MCF 10A (cell line): Measurements from ENCODE around the gene KRT6B. TPM values are rescaled to one million over a fixed set of nuclear protein-coding genes. Genes with fewer than 3 reads are reported as not detected.
"Not testable (repeated sequence)": the region's sequence is repeated elsewhere in the genome, so short reads cannot be mapped to it uniquely, and the experiment has no call there.

Experiments used
- BruUV-seq: library from RNA; stranded (reverse); fragments of 400-500 nt; replicated peaks from 2 replicates; lab custom pipeline; 2021; lab: Mats Ljungman, UMichigan
- CTCF ChIA-PET: fragments of 300-600 bp; sonication (Branson Sonifier 250); formaldehyde crosslinking; extraction: SDS; loops from one replicate; lab custom pipeline; 2021; ENCODE audit warnings: antibody characterized with exemption, inconsistent platforms; lab: Yijun Ruan, JAX
- POLR2A ChIA-PET: fragments of 300-600, 350-650 bp; sonication (Branson Sonifier 250); formaldehyde crosslinking; extraction: SDS; loops from one replicate; lab custom pipeline; 2020; ENCODE audit warnings: antibody characterized with exemption, inconsistent platforms; lab: Yijun Ruan, JAX
- DNase-seq: peaks from one replicate; pipeline ENCODE4 v3.0.0-alpha.2; 2018; ENCODE audit not compliant: unreplicated experiment
- H3K27ac Mint-ChIP-seq: one replicate; pipeline ENCODE4 v1.8.0; 2022; ENCODE audit warnings: mild to moderate bottlenecking, low read depth, mixed read lengths; ENCODE audit not compliant: unreplicated experiment
- H3K27me3 Mint-ChIP-seq: one replicate; pipeline ENCODE4 v1.8.0; 2022; ENCODE audit warnings: mixed read lengths; ENCODE audit not compliant: insufficient read depth, unreplicated experiment
- H3K36me3 Mint-ChIP-seq: one replicate; pipeline ENCODE4 v1.8.0; 2022; ENCODE audit warnings: mild to moderate bottlenecking, moderate library complexity, mixed read lengths; ENCODE audit not compliant: insufficient read depth, unreplicated experiment
- H3K4me1 Mint-ChIP-seq: one replicate; pipeline ENCODE4 v1.8.0; 2022; ENCODE audit warnings: mixed read lengths; ENCODE audit not compliant: insufficient read depth, unreplicated experiment
- H3K4me3 Mint-ChIP-seq: one replicate; pipeline ENCODE4 v1.8.0; 2022; ENCODE audit warnings: mild to moderate bottlenecking, moderate library complexity, mixed read lengths; ENCODE audit not compliant: unreplicated experiment
- H3K9me3 Mint-ChIP-seq: one replicate; pipeline ENCODE4 v1.8.0; 2022; ENCODE audit warnings: mixed read lengths; ENCODE audit not compliant: unreplicated experiment
- CTCF ChIP-seq: fragments of 200-600 bp; IDR thresholded peaks from one replicate; pipeline ENCODE4 v1.8.0; 2022; ENCODE audit warnings: antibody characterized with exemption, mild to moderate bottlenecking; ENCODE audit not compliant: unreplicated experiment
- intact Hi-C: fragments of 100-400 bp; cut with micrococcal nuclease; formaldehyde crosslinking; loops from 2 replicates; pipeline ENCODE4 v1.14.1; 2022
- total RNA-seq: library from RNA; stranded (reverse); gene quantifications from 2 replicates; pipeline ENCODE4 v1.2.3, GENCODE V29; 2022

The KRT6B gene
- total RNA-seq, 1 experiment from 2014 or later, result 3.3 TPM

GRCh38 chr12:52413202-52413601 is 38.7 kb downstream of the KRT6B start:
- TF ChIP-seq CTCF, result no peak
- H3K27ac Mint-ChIP-seq, result peak overlapping the region; percentile 2
- no TSS peak for BruUV-seq
- POLR2A ChIA-PET, result interaction anchor here (0.7 kb wide), 1 partner anchor 42 kb away, joined by 3 read pairs; no protein-coding TSS in a partner anchor
- no peak overlapping the region for H3K4me3 Mint-ChIP-seq
- H3K9me3 Mint-ChIP-seq, result no peaks in the 10 kb centered on the region
- CTCF ChIA-PET, result interaction anchor here (1.0 to 1.2 kb wide), 3 partner anchors 15 to 93 kb away, joined by 4 to 6 read pairs (median 5); no protein-coding TSS in a partner anchor
- H3K36me3 Mint-ChIP-seq, result no peaks in the 10 kb centered on the region
- H3K27me3 Mint-ChIP-seq, result peaks cover 10% of the 10 kb centered on the region
- no peak for DNase-seq
- intact Hi-C loops, result no loop called here
- peaks cover 22% of the 10 kb centered on the region for H3K4me1 Mint-ChIP-seq

DNA sequence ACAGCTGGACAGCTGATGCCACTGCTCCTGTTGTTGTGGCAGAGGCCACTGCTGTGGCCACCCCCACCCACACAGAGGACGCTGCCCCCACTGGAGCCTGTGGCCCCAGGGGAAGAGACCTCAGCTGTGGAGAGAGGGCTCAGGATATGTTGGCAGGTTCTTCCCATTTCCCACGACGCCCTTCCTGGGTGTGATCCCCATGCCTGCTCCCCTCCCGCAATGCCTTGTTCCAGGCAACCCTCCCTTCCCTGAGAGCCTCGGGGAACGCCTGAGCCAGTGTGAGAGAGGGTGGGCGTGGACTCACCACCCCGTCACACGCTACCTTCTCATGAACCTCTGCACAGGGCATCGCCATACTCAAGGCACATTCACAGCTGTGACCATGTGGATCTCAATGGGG is 40.1 kb downstream of the KRT6B start:
- no peaks in the 10 kb centered on the region for H3K36me3 Mint-ChIP-seq
- H3K4me3 Mint-ChIP-seq, result no peak overlapping the region
- no peaks in the 10 kb centered on the region for H3K9me3 Mint-ChIP-seq
- H3K27ac Mint-ChIP-seq, result no peak overlapping the region
- TF ChIP-seq CTCF, result no peak
- CTCF ChIA-PET, result interaction anchor here (1.1 kb wide), 1 partner anchor 14 kb away, joined by 3 read pairs; no protein-coding TSS in a partner anchor
- DNase-seq, result no peak
- no TSS peak for BruUV-seq
- POLR2A ChIA-PET, result interaction anchor here (0.9 to 1.1 kb wide), 2 partner anchors 9 to 11 kb away, joined by 3 to 4 read pairs; no protein-coding TSS in a partner anchor
- H3K27me3 Mint-ChIP-seq, result peaks cover 12% of the 10 kb centered on the region
- H3K4me1 Mint-ChIP-seq, result peaks cover 13% of the 10 kb centered on the region
- intact Hi-C loops, result no loop called here

- POLR2A ChIA-PET, intact Hi-C loops, BruUV-seq, H3K4me1 Mint-ChIP-seq, H3K36me3 Mint-ChIP-seq, DNase-seq, H3K4me3 Mint-ChIP-seq, H3K27ac Mint-ChIP-seq, H3K9me3 Mint-ChIP-seq: not testable (repeated sequence)
- peaks cover 12% of the 10 kb centered on the region for H3K27me3 Mint-ChIP-seq
- CTCF ChIA-PET, result interaction anchor here (0.6 kb wide), 1 partner anchor 726 kb away, joined by 3 read pairs; no protein-coding TSS in a partner anchor
These were observed 41.2 kb downstream of the KRT6B start for GRCh38 chr12:52410589-52411248.

GRCh38 chr12:52407918-52408317 is 44.0 kb downstream of the KRT6B start:
- Mint-ChIP-seq H3K9me3 (no peaks in the 10 kb centered on the region), H3K27ac (no peak overlapping the region), H3K4me3 (no peak overlapping the region), H3K4me1 (no peaks in the 10 kb centered on the region), H3K36me3 (no peaks in the 10 kb centered on the region), H3K27me3 (peaks cover 12% of the 10 kb centered on the region)
- DNase-seq, result no peak
- CTCF ChIA-PET, result no interaction called here
- BruUV-seq, result no TSS peak
- no peak for TF ChIP-seq CTCF
- POLR2A ChIA-PET, result no interaction called here
- intact Hi-C loops, result no loop called here
